ENCODE measurements around the gene MED26.
A peak's percentile ranks its signal among the peaks of the same experiment; 100 is the strongest.

MED26 gene

GRCh38 chr19:16529466-16530144, 98.4 kb downstream of the MED26 start:
- H3K27me3 ChIP-seq (replicated peaks; ENCODE audit: control insufficient read depth, insufficient read depth, low read length): no peaks in the 10 kb centered on the region
- peaks cover 59% of the 10 kb centered on the region for H3K36me3 ChIP-seq (ENCODE audit: control insufficient read depth, insufficient read depth, low read length)
- no peak for DNase-seq (ENCODE audit: extremely low read depth, insufficient read length)
- no peak overlapping the region for H3K4me3 ChIP-seq (replicated peaks; ENCODE audit: low read depth, low read length)
- TF ChIP-seq CTCF (IDR thresholded peaks at IDR 0.05; ENCODE audit: insufficient read depth, low read length, poor library complexity, severe bottlenecking): no peak

- TF ChIP-seq CTCF (IDR thresholded peaks at IDR 0.05; ENCODE audit: insufficient read depth, low read length, poor library complexity, severe bottlenecking): peak; percentile 73
- Histone ChIP-seq H3K36me3 (ENCODE audit: control insufficient read depth, insufficient read depth, low read length) (peaks cover 64% of the 10 kb centered on the region), H3K4me3 (replicated peaks; ENCODE audit: low read depth, low read length) (no peak overlapping the region), H3K27me3 (replicated peaks; ENCODE audit: control insufficient read depth, insufficient read depth, low read length) (no peaks in the 10 kb centered on the region)
- no peak for DNase-seq (ENCODE audit: extremely low read depth, insufficient read length)
Observed at GRCh38 chr19:16527971-16528521, 100.0 kb downstream of the MED26 start.

- Histone ChIP-seq H3K27me3 (replicated peaks; ENCODE audit: control insufficient read depth, insufficient read depth, low read length) (no peaks in the 10 kb centered on the region), H3K36me3 (ENCODE audit: control insufficient read depth, insufficient read depth, low read length) (peaks cover 64% of the 10 kb centered on the region), H3K4me3 (replicated peaks; ENCODE audit: low read depth, low read length) (no peak overlapping the region)
- no peak for DNase-seq (ENCODE audit: extremely low read depth, insufficient read length)
- TF ChIP-seq CTCF (IDR thresholded peaks at IDR 0.05; ENCODE audit: insufficient read depth, low read length, poor library complexity, severe bottlenecking): no peak
Observed at GRCh38 chr19:16527334-16527935, 100.6 kb downstream of the MED26 start.

GRCh38 chr19:16525751-16526481, 102.1 kb downstream of the MED26 start:
- Histone ChIP-seq H3K36me3 (ENCODE audit: control insufficient read depth, insufficient read depth, low read length) (peaks cover 62% of the 10 kb centered on the region), H3K27me3 (replicated peaks; ENCODE audit: control insufficient read depth, insufficient read depth, low read length) (no peaks in the 10 kb centered on the region), H3K4me3 (replicated peaks; ENCODE audit: low read depth, low read length) (no peak overlapping the region)
- no peak for TF ChIP-seq CTCF (IDR thresholded peaks at IDR 0.05; ENCODE audit: insufficient read depth, low read length, poor library complexity, severe bottlenecking)
- DNase-seq (ENCODE audit: extremely low read depth, insufficient read length): no peak

- no peaks in the 10 kb centered on the region for H3K27me3 ChIP-seq (replicated peaks; ENCODE audit: control insufficient read depth, insufficient read depth, low read length)
- peaks cover 65% of the 10 kb centered on the region for H3K36me3 ChIP-seq (ENCODE audit: control insufficient read depth, insufficient read depth, low read length)
- DNase-seq (ENCODE audit: extremely low read depth, insufficient read length): no peak
- no peak for TF ChIP-seq CTCF (IDR thresholded peaks at IDR 0.05; ENCODE audit: insufficient read depth, low read length, poor library complexity, severe bottlenecking)
- no peak overlapping the region for H3K4me3 ChIP-seq (replicated peaks; ENCODE audit: low read depth, low read length)
Observed at GRCh38 chr19:16524991-16525734, 102.8 kb downstream of the MED26 start.
